HG02763 (cell line): ENCODE measurements around the gene CDH8.

ENCODE experiments used
- ATAC-seq: cut with Tn5 transposase; IDR thresholded peaks from one replicate; pipeline ENCODE4 v1.9.1; 2021; ENCODE audit warnings: mild to moderate bottlenecking, moderate library complexity; ENCODE audit not compliant: unreplicated experiment

CDH8 gene

DNA sequence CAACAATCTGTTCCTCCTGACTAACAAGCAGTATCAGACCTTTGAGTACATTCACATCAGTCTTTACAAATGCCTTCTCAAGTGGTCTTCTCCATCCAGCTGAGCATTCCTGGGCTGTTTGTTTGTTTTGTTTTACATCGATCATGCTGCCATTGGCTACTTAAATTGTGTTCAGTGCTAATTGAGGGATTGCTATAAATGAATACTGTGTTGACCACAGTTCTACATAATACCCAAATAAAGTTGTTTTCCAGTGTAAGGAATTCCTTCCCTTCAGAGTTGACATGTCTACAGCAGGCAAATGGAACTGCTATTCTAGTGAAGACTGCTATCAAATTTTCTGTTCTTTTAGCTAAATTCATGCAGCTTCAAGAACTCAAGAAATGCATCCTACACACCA lies 3.2 kb downstream of the CDH8 start:
- ATAC-seq: no peak

- ATAC-seq: no peak
Observed at GRCh38 chr16:62029947-62030346, 6.3 kb downstream of the CDH8 start.

GRCh38 chr16:62022688-62023087 lies 13.6 kb downstream of the CDH8 start:
- ATAC-seq: no peak

- ATAC-seq: no peak
Observed at GRCh38 chr16:62021161-62021581, 15.1 kb downstream of the CDH8 start.

DNA sequence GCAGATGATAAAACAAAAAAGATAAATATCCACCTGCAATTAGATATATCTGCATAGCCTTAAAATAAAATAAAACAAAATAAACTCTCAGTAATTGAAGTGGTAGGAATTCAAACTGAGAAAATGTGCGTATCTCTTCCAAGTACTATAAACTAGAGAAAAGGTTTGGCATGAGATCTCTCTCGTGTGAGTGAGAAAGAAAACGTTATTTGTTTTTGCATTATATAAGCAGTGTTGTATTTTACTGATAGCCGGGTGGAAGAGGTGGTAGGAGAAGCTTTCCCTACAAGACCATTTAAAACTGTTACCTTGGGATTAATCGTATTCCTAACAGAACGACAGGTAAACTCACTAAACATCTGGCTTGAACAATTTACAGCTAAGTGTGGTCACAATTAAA lies 15.6 kb downstream of the CDH8 start:
- ATAC-seq: no peak

GRCh38 chr16:62019851-62020250 lies 16.4 kb downstream of the CDH8 start:
- ATAC-seq: no peak

- ATAC-seq: no peak
Observed at GRCh38 chr16:62018301-62019060, 17.8 kb downstream of the CDH8 start.

GRCh38 chr16:62014319-62014923 lies 21.8 kb downstream of the CDH8 start:
- no peak for ATAC-seq

GRCh38 chr16:62010186-62010585 lies 26.1 kb downstream of the CDH8 start:
- no peak for ATAC-seq

- ATAC-seq: no peak
Observed at GRCh38 chr16:61998460-61998859, 37.8 kb downstream of the CDH8 start.

- no peak for ATAC-seq
Observed at GRCh38 chr16:61993108-61993507, 43.1 kb downstream of the CDH8 start.

DNA sequence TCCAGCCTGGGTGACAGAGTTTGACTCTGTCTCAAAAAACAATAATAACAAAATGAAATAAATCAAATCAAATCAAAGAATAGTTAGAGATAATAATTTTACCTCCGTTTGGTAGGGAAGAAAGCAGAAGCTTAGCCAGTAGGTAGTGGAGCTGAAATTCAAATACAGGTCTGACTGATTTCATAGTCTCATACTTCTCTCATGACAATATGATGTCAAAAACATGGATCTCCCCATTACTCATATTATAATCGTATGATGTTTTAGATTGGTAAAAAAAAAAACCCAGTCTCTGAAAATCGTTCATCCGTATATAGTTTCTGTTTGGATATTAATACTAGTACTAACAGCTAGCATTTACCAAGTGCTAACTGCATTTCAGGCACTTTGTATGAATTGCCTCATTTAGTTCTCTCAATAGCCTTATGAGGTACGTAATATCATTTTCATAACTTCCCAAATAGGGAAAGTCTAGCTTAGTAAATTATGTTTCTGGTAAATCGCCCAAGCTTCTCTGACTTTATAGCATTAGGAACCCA lies 48.7 kb downstream of the CDH8 start:
- ATAC-seq: no peak

DNA sequence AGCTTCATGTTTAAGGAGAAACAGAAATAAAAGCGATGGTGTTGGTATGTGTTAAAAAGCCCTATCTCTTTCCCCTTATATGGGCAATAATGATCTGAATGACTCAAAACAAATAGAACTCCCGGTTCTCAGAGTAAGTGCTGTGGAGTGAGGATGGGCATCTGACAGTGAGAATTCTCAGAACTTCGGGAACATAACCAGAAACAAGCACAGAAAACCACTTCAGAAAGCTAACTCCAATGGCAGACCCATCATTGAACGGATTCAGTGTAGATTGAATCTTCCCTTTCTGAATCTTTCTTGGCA lies 67.2 kb downstream of the CDH8 start:
- no peak for ATAC-seq

DNA sequence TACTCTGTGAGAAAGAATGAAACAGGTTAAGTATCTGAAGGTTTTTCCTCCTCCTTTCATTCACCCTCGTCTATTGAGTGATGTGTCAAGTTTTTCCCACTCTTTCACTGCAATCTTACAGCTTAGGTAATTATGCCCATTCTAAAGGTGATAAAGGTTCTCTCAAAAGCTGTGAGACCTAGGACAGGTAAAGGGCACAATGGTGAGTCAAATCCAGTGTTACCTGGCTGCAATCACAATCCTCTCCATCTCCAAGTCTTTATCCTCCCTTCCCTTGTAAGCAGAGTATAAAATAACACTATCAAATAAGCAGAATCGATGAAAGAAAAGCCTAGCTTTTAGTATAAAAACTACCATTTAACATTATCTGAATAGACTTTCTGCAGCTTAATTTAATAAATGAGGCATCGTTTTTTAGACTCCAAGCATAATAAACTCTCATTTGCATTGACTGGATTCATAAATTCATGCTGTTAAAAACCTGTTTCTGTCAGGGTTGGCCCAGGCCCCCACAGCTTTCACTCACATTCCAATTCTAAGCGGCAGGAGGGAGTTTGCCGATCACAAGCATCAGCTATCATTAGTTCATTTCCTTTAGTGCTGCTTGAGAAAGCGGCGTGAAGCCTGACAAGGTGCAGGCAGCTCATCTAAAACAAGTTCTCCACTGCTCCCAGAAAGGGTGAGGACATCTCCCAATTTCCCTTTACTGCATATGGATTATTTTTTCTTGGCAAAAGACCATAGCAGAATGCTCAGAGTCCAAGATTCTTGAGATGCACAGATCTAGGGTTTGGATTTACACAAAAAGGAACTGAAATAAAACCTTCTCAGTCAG lies 67.8 kb downstream of the CDH8 start:
- ATAC-seq: no peak

DNA sequence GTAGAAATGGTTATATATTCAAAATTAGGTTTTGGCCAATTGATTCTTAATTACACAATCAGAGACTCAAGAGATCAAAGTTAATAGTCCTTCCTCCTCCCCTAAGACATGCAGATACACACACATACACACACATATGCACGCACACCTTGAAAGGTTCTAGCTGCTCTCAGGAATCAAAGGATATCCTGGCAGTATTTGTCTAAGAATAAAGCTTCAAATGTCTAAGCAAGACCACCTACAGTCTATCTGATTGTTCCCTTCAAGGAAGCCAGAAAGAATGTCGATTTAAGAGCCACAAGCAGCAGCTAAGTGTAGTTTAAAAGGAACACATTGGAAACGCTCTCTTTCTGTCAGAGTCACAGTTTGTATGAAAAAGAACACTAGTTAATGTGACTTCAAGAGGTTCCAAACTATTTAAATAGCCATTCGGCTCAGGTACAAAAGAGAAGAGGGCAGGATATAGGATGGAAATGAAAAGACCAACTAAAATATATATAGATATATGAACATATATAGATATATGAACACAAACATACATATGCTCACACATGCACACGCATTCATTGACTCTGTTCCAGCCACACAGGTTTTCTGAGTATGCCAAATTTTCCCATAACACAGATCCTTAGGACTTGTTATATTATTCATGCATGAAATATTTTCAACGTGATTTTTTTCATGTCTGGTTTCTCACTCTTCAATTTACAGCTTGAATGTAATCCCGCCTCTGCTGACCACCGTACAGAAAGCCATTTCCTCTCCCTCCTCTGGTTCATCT lies 79.0 kb downstream of the CDH8 start:
- no peak for ATAC-seq

DNA sequence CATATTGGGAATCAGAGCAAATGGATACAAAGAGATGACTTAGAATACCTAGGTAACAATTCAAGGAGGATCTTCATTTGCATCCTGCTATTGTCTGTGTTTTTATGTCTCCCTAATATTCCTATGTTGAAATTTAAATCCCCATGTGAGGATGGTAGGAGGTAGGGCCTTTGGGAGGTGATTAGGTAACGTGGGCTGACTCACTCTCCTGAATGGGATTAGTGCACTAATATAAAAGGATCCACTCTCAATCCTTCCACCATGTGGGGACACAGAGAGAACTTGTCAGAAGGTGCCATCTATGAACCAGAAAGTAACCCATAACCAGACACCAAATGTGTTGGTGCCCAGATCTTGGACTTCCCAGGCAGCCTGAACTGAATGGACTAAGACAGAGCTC lies 83.4 kb downstream of the CDH8 start:
- no peak for ATAC-seq

DNA sequence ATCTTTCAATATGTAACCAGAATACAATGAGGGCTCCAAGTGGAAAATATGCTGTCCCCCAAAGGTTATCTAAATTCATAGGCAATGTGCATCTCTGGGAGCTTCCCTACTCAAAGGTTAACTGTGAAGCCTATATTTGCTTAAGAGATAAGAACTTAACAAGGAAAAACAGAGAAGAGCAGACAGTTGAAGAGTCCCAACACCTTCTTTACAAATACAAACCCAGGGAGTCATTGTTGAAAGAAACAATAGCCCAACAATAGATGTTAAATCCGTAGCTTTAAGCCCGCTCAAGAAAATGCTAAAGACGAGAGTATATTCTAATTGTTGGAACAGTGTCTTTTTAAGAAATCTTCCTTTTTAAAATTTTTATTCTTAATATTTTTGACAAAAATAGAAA lies 87.8 kb downstream of the CDH8 start:
- no peak for ATAC-seq

GRCh38 chr16:61946019-61946418 lies 90.2 kb downstream of the CDH8 start:
- ATAC-seq: no peak

DNA sequence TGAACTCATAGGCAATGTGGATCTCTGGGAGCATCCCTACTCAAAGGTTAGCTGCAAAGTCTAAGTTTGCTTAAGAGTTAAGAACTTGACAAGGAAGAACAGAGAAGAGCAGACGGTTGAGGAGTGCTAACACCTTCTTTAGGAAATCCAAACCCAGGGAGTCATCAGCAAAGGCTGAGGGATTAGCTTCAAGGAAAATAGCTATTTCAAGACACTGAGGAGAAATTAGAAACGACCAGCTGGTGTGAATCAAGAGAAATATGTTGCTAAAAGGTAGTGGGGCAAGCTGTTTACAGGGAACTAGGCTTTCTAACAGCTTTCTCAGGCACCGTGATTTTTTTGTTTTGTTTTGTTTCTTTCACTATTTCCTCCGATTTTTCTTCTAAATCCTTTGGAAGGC lies 90.7 kb downstream of the CDH8 start:
- no peak for ATAC-seq

- no peak for ATAC-seq
Observed at GRCh38 chr16:61944004-61944403, 92.2 kb downstream of the CDH8 start.

DNA sequence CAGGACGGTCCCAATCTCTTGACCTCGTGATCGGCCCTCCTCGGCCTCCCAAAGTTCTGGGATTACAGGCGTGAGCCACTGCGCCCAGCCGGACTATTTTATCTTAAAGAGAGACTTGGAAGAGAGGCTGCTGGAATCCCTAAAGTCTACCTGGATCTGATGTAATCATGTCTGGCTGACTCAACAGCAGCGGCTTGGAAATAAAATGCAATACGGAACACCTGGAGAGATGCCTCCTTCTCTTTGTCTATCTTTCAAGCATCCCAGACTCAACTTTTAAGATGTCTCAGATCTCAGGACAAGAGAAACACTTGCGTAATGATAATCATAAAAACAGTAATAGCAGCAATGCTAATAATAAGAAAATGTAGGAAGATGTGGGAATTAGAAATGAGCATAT lies 95.6 kb downstream of the CDH8 start:
- no peak for ATAC-seq
